ENCODE measurements around the gene NCL.
A peak's percentile ranks its signal among the peaks of the same experiment; 100 is the strongest.
"Not testable (repeated sequence)": the region's sequence is repeated elsewhere in the genome, so short reads cannot be mapped to it uniquely, and the experiment has no call there.

The NCL gene

GRCh38 chr2:231421051-231421580 lies 43.2 kb downstream of the NCL start:
- Histone ChIP-seq H3K4me3 (ENCODE audit: low read length) (no peak overlapping the region), H3K4me1 (ENCODE audit: control insufficient read depth, insufficient read depth, low read length) (no peaks in the 10 kb centered on the region), H3K36me3 (ENCODE audit: control insufficient read depth, insufficient read depth, low read length) (no peaks in the 10 kb centered on the region), H3K27me3 (ENCODE audit: control insufficient read depth, insufficient read depth, low read length) (no peaks in the 10 kb centered on the region), H3K9ac (ENCODE audit: low read length) (no peak overlapping the region), H3K27ac (ENCODE audit: low read depth, low read length) (no peak overlapping the region)

GRCh38 chr2:231418820-231419640 lies 45.3 kb downstream of the NCL start:
- Histone ChIP-seq H3K4me1 (ENCODE audit: control insufficient read depth, insufficient read depth, low read length) (no peaks in the 10 kb centered on the region), H3K4me3 (ENCODE audit: low read length) (no peak overlapping the region), H3K27ac (ENCODE audit: low read depth, low read length) (no peak overlapping the region), H3K9ac (ENCODE audit: low read length) (no peak overlapping the region), H3K36me3 (ENCODE audit: control insufficient read depth, insufficient read depth, low read length) (no peaks in the 10 kb centered on the region), H3K27me3 (ENCODE audit: control insufficient read depth, insufficient read depth, low read length) (no peaks in the 10 kb centered on the region)

DNA sequence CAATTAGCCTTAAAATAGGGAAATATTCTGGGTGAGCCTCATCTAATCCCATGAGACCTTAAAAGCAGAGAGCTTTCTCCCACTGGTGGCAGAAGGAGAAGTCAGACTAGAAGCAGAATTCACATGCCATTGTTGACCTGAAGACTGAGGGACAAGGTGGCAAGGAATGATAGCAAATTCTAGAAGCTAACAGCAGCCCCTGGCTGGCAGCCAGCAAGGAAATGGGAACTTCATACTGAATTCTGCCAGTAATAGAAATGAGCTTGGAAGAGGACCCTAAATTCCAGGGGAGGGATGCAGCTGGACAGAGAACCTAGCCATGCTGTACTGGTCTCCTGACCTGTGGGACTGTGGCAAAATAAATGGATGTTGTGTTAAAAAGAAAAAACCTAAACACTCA lies 49.3 kb downstream of the NCL start:
- Histone ChIP-seq H3K4me3 (ENCODE audit: low read length) (no peak overlapping the region), H3K4me1 (ENCODE audit: control insufficient read depth, insufficient read depth, low read length) (peaks cover 4% of the 10 kb centered on the region), H3K36me3 (ENCODE audit: control insufficient read depth, insufficient read depth, low read length) (no peaks in the 10 kb centered on the region), H3K9ac (ENCODE audit: low read length) (no peak overlapping the region), H3K27me3 (ENCODE audit: control insufficient read depth, insufficient read depth, low read length) (no peaks in the 10 kb centered on the region), H3K27ac (ENCODE audit: low read depth, low read length) (no peak overlapping the region)

DNA sequence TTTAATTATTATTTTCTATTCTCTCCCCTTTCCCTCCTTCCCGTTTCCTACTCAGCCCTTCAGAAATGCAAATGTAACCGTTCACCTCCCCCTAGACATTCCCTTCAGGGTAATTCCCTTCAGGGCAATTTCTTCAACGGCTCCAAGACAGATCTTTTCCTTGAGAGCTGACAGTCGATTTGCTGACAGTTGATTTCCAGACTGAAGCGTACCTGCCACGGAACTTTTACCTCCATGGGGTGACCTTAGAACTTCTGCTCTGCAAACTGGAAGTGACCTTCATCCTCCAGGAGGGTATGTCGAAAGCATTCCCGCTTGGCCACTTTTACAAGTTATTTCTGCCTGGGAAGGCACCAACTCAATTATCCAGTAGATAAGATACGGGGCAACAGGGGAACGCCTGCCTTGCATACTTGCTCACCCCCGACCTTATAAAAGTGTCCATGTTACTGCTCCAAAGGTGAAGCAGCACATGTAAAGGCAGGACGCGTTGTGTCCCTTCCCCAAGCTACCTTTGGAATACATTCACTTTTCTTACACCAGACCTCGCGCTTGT lies 50.3 kb downstream of the NCL start:
- Histone ChIP-seq H3K27ac (ENCODE audit: low read depth, low read length) (no peak overlapping the region), H3K4me3 (ENCODE audit: low read length) (no peak overlapping the region)

DNA sequence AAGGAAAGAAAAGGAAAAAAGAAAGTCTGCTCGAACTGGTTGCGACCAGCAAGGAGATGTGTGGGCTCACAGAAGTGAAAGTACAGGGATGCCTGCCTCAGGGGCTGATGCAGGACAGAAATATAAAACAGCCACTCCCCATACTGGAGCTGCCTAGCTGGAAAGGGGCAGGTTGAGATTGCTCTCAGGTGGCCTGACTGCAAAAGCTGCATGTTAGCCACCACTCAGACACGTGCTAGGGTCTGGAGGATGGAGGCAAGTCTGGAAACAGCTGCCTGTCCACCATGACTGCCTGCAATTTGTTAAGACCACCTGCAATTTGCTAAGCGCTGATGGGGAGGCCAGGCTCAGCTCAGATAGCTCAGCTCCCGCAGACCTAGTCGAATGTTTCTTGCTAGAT lies 50.8 kb downstream of the NCL start:
- no peak overlapping the region for H3K27ac ChIP-seq (ENCODE audit: low read depth, low read length)
- peaks cover 4% of the 10 kb centered on the region for H3K4me1 ChIP-seq (ENCODE audit: control insufficient read depth, insufficient read depth, low read length)

More for the DNA sequence above, 50.3 kb downstream of the NCL start:
- H3K4me1 ChIP-seq (ENCODE audit: control insufficient read depth, insufficient read depth, low read length): peaks cover 4% of the 10 kb centered on the region
- no peaks in the 10 kb centered on the region for H3K36me3 ChIP-seq (ENCODE audit: control insufficient read depth, insufficient read depth, low read length)
- no peaks in the 10 kb centered on the region for H3K27me3 ChIP-seq (ENCODE audit: control insufficient read depth, insufficient read depth, low read length)
- H3K9ac ChIP-seq (ENCODE audit: low read length): no peak overlapping the region

DNA sequence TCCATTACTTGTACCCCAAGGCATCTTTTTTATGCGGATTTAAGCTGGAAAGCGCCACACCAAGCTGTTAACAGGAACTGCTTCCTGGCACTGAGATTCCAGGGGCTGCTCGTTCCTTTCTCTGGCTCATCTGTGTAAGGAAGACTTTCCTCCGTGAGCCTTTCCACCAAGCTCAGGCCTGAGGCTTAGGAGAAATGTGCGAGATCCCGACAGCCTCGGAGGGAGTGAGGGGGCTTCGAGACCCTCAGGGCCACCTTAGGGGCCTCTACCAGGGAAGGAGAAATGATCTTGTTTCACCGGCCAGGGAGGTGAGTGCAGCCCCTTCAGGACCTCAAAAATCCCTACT lies 51.7 kb downstream of the NCL start:
- Histone ChIP-seq H3K27ac (ENCODE audit: low read depth, low read length) (no peak overlapping the region), H3K4me3 (ENCODE audit: low read length) (peak overlapping the region; percentile 54), H3K36me3 (ENCODE audit: control insufficient read depth, insufficient read depth, low read length) (no peaks in the 10 kb centered on the region), H3K4me1 (ENCODE audit: control insufficient read depth, insufficient read depth, low read length) (peaks cover 4% of the 10 kb centered on the region), H3K9ac (ENCODE audit: low read length) (peak overlapping the region; percentile 32), H3K27me3 (ENCODE audit: control insufficient read depth, insufficient read depth, low read length) (no peaks in the 10 kb centered on the region)

More for the DNA sequence above, 50.8 kb downstream of the NCL start:
- no peak overlapping the region for H3K4me3 ChIP-seq (ENCODE audit: low read length)
- no peaks in the 10 kb centered on the region for H3K27me3 ChIP-seq (ENCODE audit: control insufficient read depth, insufficient read depth, low read length)
- H3K36me3 ChIP-seq (ENCODE audit: control insufficient read depth, insufficient read depth, low read length): no peaks in the 10 kb centered on the region
- no peak overlapping the region for H3K9ac ChIP-seq (ENCODE audit: low read length)

GRCh38 chr2:231411831-231412617 lies 52.3 kb downstream of the NCL start:
- H3K4me3 ChIP-seq (ENCODE audit: low read length): peak overlapping the region; percentile 66
- no peaks in the 10 kb centered on the region for H3K36me3 ChIP-seq (ENCODE audit: control insufficient read depth, insufficient read depth, low read length)
- peak overlapping the region; percentile 22 for H3K27ac ChIP-seq (ENCODE audit: low read depth, low read length)
- H3K9ac ChIP-seq (ENCODE audit: low read length): peak overlapping the region; percentile 32
- H3K4me1 ChIP-seq (ENCODE audit: control insufficient read depth, insufficient read depth, low read length): peaks cover 4% of the 10 kb centered on the region
- no peaks in the 10 kb centered on the region for H3K27me3 ChIP-seq (ENCODE audit: control insufficient read depth, insufficient read depth, low read length)

- H3K36me3 ChIP-seq (ENCODE audit: control insufficient read depth, insufficient read depth, low read length): no peaks in the 10 kb centered on the region
- H3K4me1 ChIP-seq (ENCODE audit: control insufficient read depth, insufficient read depth, low read length): peaks cover 4% of the 10 kb centered on the region
- H3K27ac ChIP-seq (ENCODE audit: low read depth, low read length): no peak overlapping the region
- no peak overlapping the region for H3K9ac ChIP-seq (ENCODE audit: low read length)
- no peaks in the 10 kb centered on the region for H3K27me3 ChIP-seq (ENCODE audit: control insufficient read depth, insufficient read depth, low read length)
- no peak overlapping the region for H3K4me3 ChIP-seq (ENCODE audit: low read length)
Measured at GRCh38 chr2:231411237-231411636, 53.0 kb downstream of the NCL start.

GRCh38 chr2:231410293-231411004 lies 53.8 kb downstream of the NCL start:
- Histone ChIP-seq H3K36me3 (ENCODE audit: control insufficient read depth, insufficient read depth, low read length) (no peaks in the 10 kb centered on the region), H3K4me3 (ENCODE audit: low read length) (no peak overlapping the region), H3K27ac (ENCODE audit: low read depth, low read length) (no peak overlapping the region), H3K9ac (ENCODE audit: low read length) (no peak overlapping the region), H3K4me1 (ENCODE audit: control insufficient read depth, insufficient read depth, low read length) (peaks cover 4% of the 10 kb centered on the region), H3K27me3 (ENCODE audit: control insufficient read depth, insufficient read depth, low read length) (no peaks in the 10 kb centered on the region)

DNA sequence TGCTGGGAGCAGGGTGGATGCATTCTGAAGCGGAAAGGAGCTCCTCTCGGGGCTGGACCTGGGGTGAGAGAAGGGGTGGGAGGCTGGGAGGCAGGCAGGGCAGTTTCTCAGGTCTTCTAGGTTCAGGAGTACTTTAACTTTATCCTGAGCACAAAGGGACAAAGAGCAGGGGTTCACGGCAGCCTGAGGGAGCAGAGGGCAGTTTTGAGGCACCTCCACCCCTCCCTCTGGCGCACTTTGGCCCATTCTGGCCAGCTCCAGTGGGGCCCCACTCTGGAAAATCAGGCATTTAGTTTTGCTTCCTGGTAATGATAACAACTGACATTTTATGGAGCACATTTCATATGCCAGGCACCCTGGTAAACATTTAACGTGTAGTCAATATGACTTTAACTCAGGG lies 54.5 kb downstream of the NCL start:
- Histone ChIP-seq H3K9ac (ENCODE audit: low read length) (no peak overlapping the region), H3K4me3 (ENCODE audit: low read length) (no peak overlapping the region), H3K27ac (ENCODE audit: low read depth, low read length) (no peak overlapping the region), H3K4me1 (ENCODE audit: control insufficient read depth, insufficient read depth, low read length) (peaks cover 4% of the 10 kb centered on the region), H3K27me3 (ENCODE audit: control insufficient read depth, insufficient read depth, low read length) (no peaks in the 10 kb centered on the region), H3K36me3 (ENCODE audit: control insufficient read depth, insufficient read depth, low read length) (no peaks in the 10 kb centered on the region)

DNA sequence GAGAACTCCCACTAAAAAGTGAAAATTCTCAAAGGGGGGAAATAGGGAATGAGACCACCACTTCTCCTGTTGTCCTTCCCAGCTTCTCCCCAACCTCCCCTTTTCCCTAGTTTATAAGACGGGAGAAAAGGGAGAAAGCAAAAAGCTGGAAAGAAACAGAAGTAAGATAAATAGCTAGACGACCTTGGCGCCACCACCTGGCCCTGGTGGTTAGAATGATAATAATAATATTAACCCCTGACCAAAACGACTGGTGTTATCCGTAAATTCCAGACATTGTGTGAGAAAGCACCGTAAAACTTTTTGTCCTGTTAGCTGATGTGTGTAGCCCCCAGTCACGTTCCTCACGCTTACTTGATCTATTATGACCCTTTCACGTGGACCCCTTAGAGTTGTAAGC lies 56.0 kb downstream of the NCL start:
- H3K4me1 ChIP-seq (ENCODE audit: control insufficient read depth, insufficient read depth, low read length); H3K27ac ChIP-seq (ENCODE audit: low read depth, low read length); H3K4me3 ChIP-seq (ENCODE audit: low read length); H3K36me3 ChIP-seq (ENCODE audit: control insufficient read depth, insufficient read depth, low read length); H3K9ac ChIP-seq (ENCODE audit: low read length); H3K27me3 ChIP-seq (ENCODE audit: control insufficient read depth, insufficient read depth, low read length): not testable (repeated sequence)

- not testable (repeated sequence) for H3K4me1 ChIP-seq (ENCODE audit: control insufficient read depth, insufficient read depth, low read length); H3K4me3 ChIP-seq (ENCODE audit: low read length); H3K27ac ChIP-seq (ENCODE audit: low read depth, low read length)
Measured at GRCh38 chr2:231407686-231408085, 56.6 kb downstream of the NCL start.

More at GRCh38 chr2:231407686-231408085, 56.6 kb downstream of the NCL start:
- H3K9ac ChIP-seq (ENCODE audit: low read length); H3K27me3 ChIP-seq (ENCODE audit: control insufficient read depth, insufficient read depth, low read length); H3K36me3 ChIP-seq (ENCODE audit: control insufficient read depth, insufficient read depth, low read length): not testable (repeated sequence)
